GM12892 (cell line): ENCODE data around the gene LRCH3.
"Not testable (repeated sequence)": the region's sequence is repeated elsewhere in the genome, so short reads cannot be mapped to it uniquely, and the experiment has no call there.

Experiments
- POLR2A ChIP-seq: IDR thresholded peaks from 2 replicates; pipeline ENCODE4 v1.6.1; 2011; ENCODE audit warnings: low read depth, low read length, control low read depth
- POLR2AphosphoS5 ChIP-seq: IDR thresholded peaks from 2 replicates; pipeline ENCODE4 v1.6.1; 2011; ENCODE audit warnings: low read depth, low read length, control low read depth
- TAF1 ChIP-seq: IDR thresholded peaks from 2 replicates; pipeline ENCODE4 v1.6.1; 2011; ENCODE audit warnings: low read depth, mild to moderate bottlenecking, control low read depth, low read length, borderline replicate concordance

- TF ChIP-seq POLR2A, POLR2AphosphoS5, TAF1: not testable (repeated sequence)
Observed at GRCh38 chr3:197886052-197886451, 95.0 kb downstream of the LRCH3 start.
